ENCODE data around the gene MRPL36.

Gene MRPL36

GRCh38 chr5:1836176-1836890 is 36.7 kb upstream of the MRPL36 start:
- no peak for TF ChIP-seq CTCF (IDR thresholded peaks at IDR 0.05; ENCODE audit: low read depth, low read length)
- no peak overlapping the region for H3K4me3 ChIP-seq (replicated peaks in 1 of 2; ENCODE audit: low read depth in 2 of 2, low read length in 2 of 2)
- no peak for DNase-seq (ENCODE audit: low read depth in 2 of 2)

GRCh38 chr5:1835431-1835830 is 35.8 kb upstream of the MRPL36 start:
- H3K4me3 ChIP-seq (replicated peaks in 1 of 2; ENCODE audit: low read depth in 2 of 2, low read length in 2 of 2) = no peak overlapping the region
- no peak for TF ChIP-seq CTCF (IDR thresholded peaks at IDR 0.05; ENCODE audit: low read depth, low read length)
- DNase-seq (ENCODE audit: low read depth in 2 of 2) = no peak

GRCh38 chr5:1834721-1835429 is 35.2 kb upstream of the MRPL36 start:
- no peak for DNase-seq (ENCODE audit: low read depth in 2 of 2)
- no peak overlapping the region for H3K4me3 ChIP-seq (replicated peaks in 1 of 2; ENCODE audit: low read depth in 2 of 2, low read length in 2 of 2)
- no peak for TF ChIP-seq CTCF (IDR thresholded peaks at IDR 0.05; ENCODE audit: low read depth, low read length)

- no peak overlapping the region for H3K4me3 ChIP-seq (replicated peaks in 1 of 2; ENCODE audit: low read depth in 2 of 2, low read length in 2 of 2)
- DNase-seq (ENCODE audit: low read depth in 2 of 2) = no peak
- no peak for TF ChIP-seq CTCF (IDR thresholded peaks at IDR 0.05; ENCODE audit: low read depth, low read length)
These were observed 34.5 kb upstream of the MRPL36 start for GRCh38 chr5:1834022-1834551.

GRCh38 chr5:1833264-1834021 is 33.8 kb upstream of the MRPL36 start:
- TF ChIP-seq CTCF (IDR thresholded peaks at IDR 0.05; ENCODE audit: low read depth, low read length) = no peak
- no peak overlapping the region for H3K4me3 ChIP-seq (replicated peaks in 1 of 2; ENCODE audit: low read depth in 2 of 2, low read length in 2 of 2)
- no peak for DNase-seq (ENCODE audit: low read depth in 2 of 2)

GRCh38 chr5:1832511-1833250 is 33.0 kb upstream of the MRPL36 start:
- no peak for DNase-seq (ENCODE audit: low read depth in 2 of 2)
- no peak overlapping the region for H3K4me3 ChIP-seq (replicated peaks in 1 of 2; ENCODE audit: low read depth in 2 of 2, low read length in 2 of 2)
- TF ChIP-seq CTCF (IDR thresholded peaks at IDR 0.05; ENCODE audit: low read depth, low read length) = no peak

All from cardiac fibroblast (primary cell).